Esophagus muscularis mucosa (tissue), 4 donors: Measurements from ENCODE around the gene PSME2. TPM values are rescaled to one million over a fixed set of nuclear protein-coding genes. Genes with fewer than 3 reads are reported as not detected.
A peak's percentile ranks its signal among the peaks of the same experiment; 100 is the strongest.

Source experiments
- DNase-seq: peaks from one replicate; pipeline ENCODE4 v3.0.0-alpha.2; 2017; ENCODE audit errors: extremely low spot score
- H3K27ac ChIP-seq, 4 donors: fragments of 200-600 bp; sonication (generic); replicated peaks in 1 of 4; 1 replicate in 3 of 4; 2 replicates in 1 of 4; pipeline ENCODE4 v1.5.1; 2016 to 2019; ENCODE audit warnings: mild to moderate bottlenecking in 1 of 4
- H3K27me3 ChIP-seq, 4 donors: fragments of 200-600 bp; sonication (generic); one replicate each; pipeline versions ENCODE4 v1.5.1 to v1.6.0; 2016 to 2019
- H3K36me3 ChIP-seq, 4 donors: fragments of 200-600 bp; sonication (generic); one replicate each; pipeline ENCODE4 v1.5.1; 2016 to 2019
- H3K4me1 ChIP-seq, 4 donors: fragments of 200-600 bp; sonication (generic); one replicate each; pipeline ENCODE4 v1.5.1; 2016 to 2019
- H3K4me3 ChIP-seq, 4 donors: fragments of 200-600 bp; sonication (generic); 1 replicate in 2 of 4; 2 replicates in 2 of 4; pipeline ENCODE4 v1.5.1; 2016 to 2019; ENCODE audit warnings: mild to moderate bottlenecking in 4 of 4, moderate library complexity in 1 of 4
- H3K9me3 ChIP-seq, 4 donors: fragments of 200-600 bp; sonication (generic); 1 replicate in 3 of 4; 2 replicates in 1 of 4; pipeline ENCODE4 v1.5.1; 2016 to 2019
- EP300 ChIP-seq: sonication (generic); formaldehyde crosslinking; IDR thresholded peaks from one replicate; pipeline ENCODE4 v1.6.1; 2017; ENCODE audit warnings: antibody characterized with exemption
- POLR2A ChIP-seq: fragments of 450-650 bp; IDR thresholded peaks from one replicate; pipeline ENCODE4 v1.6.1; 2017; ENCODE audit warnings: antibody characterized with exemption, moderate library complexity, mild to moderate bottlenecking, low read depth
- POLR2AphosphoS5 ChIP-seq, 2 donors: sonication (generic); formaldehyde crosslinking; IDR thresholded peaks; one replicate each; pipeline ENCODE4 v1.6.1; 2017; ENCODE audit warnings: antibody characterized with exemption in 2 of 2
- WGBS: methylation state at CpG from one replicate; pipeline ENCODE4 v1.1.5; 2018; 5-methylcytosine and 5-hydroxymethylcytosine counted together
- intact Hi-C: fragments of 100-400 bp; cut with DNase I; formaldehyde crosslinking; loops from one replicate; pipeline ENCODE4 v1.15.1; 2023
- total RNA-seq, 4 donors: library from RNA; depleted of rRNA; stranded (reverse); fragments of >200 nt; gene quantifications; one replicate each; pipeline versions ENCODE4 v1.1.0 to v1.2.1, GENCODE V29; 2016
- TF ChIP-seq, protein P1 (sequence below), 3 experiments: fragments of 200-600 bp in 2 of 3; fragments of 450-650 bp in 1 of 3; sonication (generic) in 2 of 3; IDR thresholded peaks; one replicate each; pipeline ENCODE4 v1.5.1; 2017 to 2019; ENCODE audit warnings: antibody characterized with exemption in 3 of 3, mild to moderate bottlenecking in 2 of 3, moderate library complexity in 1 of 3

PSME2 gene
- total RNA-seq, 4 donors from 2014 or later: 32.8 to 64.3 (median 42.6) TPM

DNA sequence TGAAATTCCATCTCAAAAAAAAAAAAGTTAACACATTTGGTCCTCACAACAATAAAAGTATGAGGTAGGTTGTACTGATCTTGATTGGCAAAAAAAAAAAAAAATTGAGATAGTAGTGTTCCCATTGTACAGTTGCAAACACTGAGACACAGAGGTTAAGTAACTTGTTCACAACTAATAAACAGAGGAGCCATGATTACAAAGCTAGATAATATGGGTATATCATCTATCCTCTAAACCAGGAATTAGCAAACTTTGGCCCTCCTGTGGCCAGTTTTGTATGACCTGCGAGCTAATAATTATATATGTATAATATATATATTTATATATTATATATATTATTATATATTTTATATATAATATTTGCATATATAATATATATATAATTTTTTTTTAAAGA is 12.7 kb downstream of the PSME2 start:
- H3K27me3 ChIP-seq: no peaks in the 10 kb centered on the region
- H3K4me3 ChIP-seq: no peak overlapping the region
- no peak overlapping the region for H3K27ac ChIP-seq
- 96% methylated on average over 1 of the region's 1 CpG for WGBS
- H3K36me3 ChIP-seq: peaks cover 6 to 16% (median 15%) of the 10 kb centered on the region in 4 donors
- TF ChIP-seq POLR2AphosphoS5 (IDR thresholded peaks at IDR 0.05): no peak
- TF ChIP-seq, protein P1, sequence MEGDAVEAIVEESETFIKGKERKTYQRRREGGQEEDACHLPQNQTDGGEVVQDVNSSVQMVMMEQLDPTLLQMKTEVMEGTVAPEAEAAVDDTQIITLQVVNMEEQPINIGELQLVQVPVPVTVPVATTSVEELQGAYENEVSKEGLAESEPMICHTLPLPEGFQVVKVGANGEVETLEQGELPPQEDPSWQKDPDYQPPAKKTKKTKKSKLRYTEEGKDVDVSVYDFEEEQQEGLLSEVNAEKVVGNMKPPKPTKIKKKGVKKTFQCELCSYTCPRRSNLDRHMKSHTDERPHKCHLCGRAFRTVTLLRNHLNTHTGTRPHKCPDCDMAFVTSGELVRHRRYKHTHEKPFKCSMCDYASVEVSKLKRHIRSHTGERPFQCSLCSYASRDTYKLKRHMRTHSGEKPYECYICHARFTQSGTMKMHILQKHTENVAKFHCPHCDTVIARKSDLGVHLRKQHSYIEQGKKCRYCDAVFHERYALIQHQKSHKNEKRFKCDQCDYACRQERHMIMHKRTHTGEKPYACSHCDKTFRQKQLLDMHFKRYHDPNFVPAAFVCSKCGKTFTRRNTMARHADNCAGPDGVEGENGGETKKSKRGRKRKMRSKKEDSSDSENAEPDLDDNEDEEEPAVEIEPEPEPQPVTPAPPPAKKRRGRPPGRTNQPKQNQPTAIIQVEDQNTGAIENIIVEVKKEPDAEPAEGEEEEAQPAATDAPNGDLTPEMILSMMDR (IDR thresholded peaks at IDR 0.05): no peak
- no peak for TF ChIP-seq EP300
- no peak for TF ChIP-seq POLR2A
- DNase-seq: no peak
- intact Hi-C loops: no loop called here
- H3K9me3 ChIP-seq: no peaks in the 10 kb centered on the region
- H3K4me1 ChIP-seq: peaks cover 39 to 48% (median 41%) of the 10 kb centered on the region in 4 donors

DNA sequence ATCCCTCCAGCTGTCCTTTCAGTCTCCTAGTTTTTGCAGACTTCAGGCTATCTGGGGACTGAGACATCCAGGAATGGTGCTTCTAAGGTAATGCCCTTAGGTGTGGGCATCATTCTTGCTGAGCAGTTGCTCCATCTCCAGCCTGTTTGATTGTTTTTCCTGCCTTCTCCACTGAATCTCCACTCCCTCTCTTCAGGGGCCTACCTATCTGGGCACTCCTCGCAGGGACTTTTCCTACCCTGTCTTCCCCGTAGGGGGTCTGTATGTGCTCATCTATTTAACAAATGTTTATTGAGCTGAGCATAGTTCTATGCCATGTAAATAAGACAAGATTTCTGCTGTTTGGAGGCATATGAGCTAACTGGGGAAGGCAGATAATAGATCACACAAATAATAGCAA is 13.4 kb downstream of the PSME2 start:
- Histone ChIP-seq H3K9me3 (no peaks in the 10 kb centered on the region), H3K4me3 (no peak overlapping the region), H3K4me1 (peaks cover 32 to 45% (median 38%) of the 10 kb centered on the region in 4 donors), H3K27me3 (no peaks in the 10 kb centered on the region), H3K27ac (no peak overlapping the region), H3K36me3 (peaks cover 0 to 8% (median 8%) of the 10 kb centered on the region in 4 donors)
- 89% methylated on average over 2 of the region's 2 CpGs for WGBS
- intact Hi-C loops: no loop called here
- TF ChIP-seq, protein P1 (IDR thresholded peaks at IDR 0.05): no peak
- TF ChIP-seq POLR2AphosphoS5 (IDR thresholded peaks at IDR 0.05) (no peak), POLR2A (no peak), EP300 (no peak)
- no peak for DNase-seq

GRCh38 chr14:24132061-24132685 is 14.2 kb downstream of the PSME2 start:
- intact Hi-C loops: no loop called here
- no peaks in the 10 kb centered on the region for H3K9me3 ChIP-seq
- peaks cover 0 to under 1% (median 0%) of the 10 kb centered on the region in 4 donors for H3K36me3 ChIP-seq
- no peaks in the 10 kb centered on the region for H3K27me3 ChIP-seq
- WGBS: 73% methylated on average over 17 of the region's 24 CpGs
- H3K4me1 ChIP-seq: peaks cover 24 to 37% (median 30%) of the 10 kb centered on the region in 4 donors
- peak overlapping the region in 2 of 4 donors; percentile 42 to 70 for H3K27ac ChIP-seq
- DNase-seq: no peak
- TF ChIP-seq POLR2AphosphoS5 (IDR thresholded peaks at IDR 0.05) (no peak), POLR2A (no peak)
- TF ChIP-seq, protein P1 (IDR thresholded peaks at IDR 0.05): no peak
- no peak overlapping the region for H3K4me3 ChIP-seq

GRCh38 chr14:24131549-24131966 is 14.9 kb downstream of the PSME2 start:
- no peak for DNase-seq
- intact Hi-C loops: no loop called here
- H3K27me3 ChIP-seq: no peaks in the 10 kb centered on the region
- no peaks in the 10 kb centered on the region for H3K36me3 ChIP-seq
- peaks cover 18 to 31% (median 24%) of the 10 kb centered on the region in 4 donors for H3K4me1 ChIP-seq
- no peak for TF ChIP-seq EP300
- TF ChIP-seq POLR2AphosphoS5 (IDR thresholded peaks at IDR 0.05): no peak
- TF ChIP-seq, protein P1 (IDR thresholded peaks at IDR 0.05): no peak
- TF ChIP-seq POLR2A: no peak
- H3K9me3 ChIP-seq: no peaks in the 10 kb centered on the region
- no peak overlapping the region for H3K4me3 ChIP-seq
- 86% methylated on average over 5 of the region's 15 CpGs for WGBS
- peak overlapping the region in 3 of 4 donors; percentile 42 to 70 (median 42) for H3K27ac ChIP-seq
